IMR-90 (cell line): Measurements from ENCODE around the gene NAT8. TPM values are rescaled to one million over a fixed set of nuclear protein-coding genes. Genes with fewer than 3 reads are reported as not detected.

Source experiments
- ATAC-seq: fragments of 200-7000 bp; cut with Tn5 transposase; 2 replicates; pipeline ENCODE4 v1.9.1; 2020; ENCODE audit warnings: low read depth, mild to moderate bottlenecking, moderate library complexity
- BruUV-seq: library from RNA; stranded (reverse); fragments of 400-500 nt; replicated peaks from 2 replicates; lab custom pipeline; 2021; lab: Mats Ljungman, UMichigan
- CTCF ChIA-PET: fragments of 300-600 bp; formaldehyde crosslinking; extraction: SDS; loops from one replicate; lab custom pipeline; 2021; ENCODE audit warnings: antibody characterized with exemption; lab: Yijun Ruan, JAX
- POLR2A ChIA-PET: fragments of 300-600 bp; sonication (Branson Sonifier 250); formaldehyde crosslinking; loops from one replicate; lab custom pipeline; 2022; ENCODE audit warnings: antibody characterized with exemption; ENCODE audit not compliant: unreplicated experiment; lab: Charles Lee
- DNase-seq: peaks from one replicate; pipeline ENCODE4 v3.0.0; 2013
- H2AFZ ChIP-seq: replicated peaks from 2 replicates; pipeline ENCODE3; 2013; ENCODE audit warnings: low read length, mild to moderate bottlenecking; ENCODE audit not compliant: poor library complexity
- H2AK5ac ChIP-seq: 2 replicates; pipeline ENCODE4 v1.6.1; 2013; ENCODE audit warnings: low read depth, low read length, inconsistent platforms
- H2AK9ac ChIP-seq: replicated peaks from 2 replicates; pipeline ENCODE3; 2013; ENCODE audit warnings: mild to moderate bottlenecking, low read depth, low read length, moderate library complexity; ENCODE audit not compliant: poor library complexity
- H2BK120ac ChIP-seq: 2 replicates; pipeline ENCODE4 v1.6.1; 2013; ENCODE audit warnings: low read depth, low read length, inconsistent platforms
- H2BK15ac ChIP-seq: 3 replicates; pipeline ENCODE4 v1.6.1; 2013; ENCODE audit warnings: low read depth, low read length, inconsistent platforms
- H2BK20ac ChIP-seq: 2 replicates; pipeline ENCODE4 v1.6.1; 2013; ENCODE audit warnings: low read depth, mild to moderate bottlenecking, inconsistent platforms, low read length, moderate library complexity
- H2BK5ac ChIP-seq: 2 replicates; pipeline ENCODE4 v1.6.1; 2013; ENCODE audit warnings: mild to moderate bottlenecking, low read depth, low read length, inconsistent platforms; ENCODE audit not compliant: poor library complexity, severe bottlenecking
- H3K14ac ChIP-seq: replicated peaks from 2 replicates; pipeline ENCODE4 v1.6.1; 2013; ENCODE audit warnings: low read depth, low read length, inconsistent platforms
- H3K18ac ChIP-seq: 2 replicates; pipeline ENCODE4 v1.6.1; 2013; ENCODE audit warnings: low read depth, low read length, control low read depth
- H3K23ac ChIP-seq: 2 replicates; pipeline ENCODE4 v1.6.1; 2013; ENCODE audit warnings: low read depth, low read length, inconsistent platforms
- H3K27ac ChIP-seq: 2 replicates; pipeline ENCODE4 v1.5.1; 2013; ENCODE audit warnings: mild to moderate bottlenecking, control low read depth, low read length; ENCODE audit not compliant: insufficient read depth
- H3K27me3 ChIP-seq: 2 replicates; pipeline ENCODE4 v1.6.1; 2013; ENCODE audit warnings: low read length; ENCODE audit not compliant: control insufficient read depth, insufficient read depth
- H3K36me3 ChIP-seq: 2 replicates; pipeline ENCODE4 v1.6.1; 2013; ENCODE audit warnings: low read length, mixed read lengths; ENCODE audit not compliant: control insufficient read depth, insufficient read depth
- H3K4ac ChIP-seq: 2 replicates; pipeline ENCODE4 v1.6.1; 2013; ENCODE audit warnings: low read depth, low read length, inconsistent platforms
- H3K4me1 ChIP-seq: 2 replicates; pipeline ENCODE4 v1.6.1; 2013; ENCODE audit warnings: low read length, mixed read lengths; ENCODE audit not compliant: control insufficient read depth, insufficient read depth
- H3K4me2 ChIP-seq: 2 replicates; pipeline ENCODE4 v1.6.1; 2013; ENCODE audit warnings: low read depth, mild to moderate bottlenecking, control low read depth, low read length, moderate library complexity
- H3K4me3 ChIP-seq: 2 replicates; pipeline ENCODE4 v1.5.1; 2013; ENCODE audit warnings: low read depth, mild to moderate bottlenecking, control low read depth, low read length, moderate library complexity; ENCODE audit not compliant: insufficient read depth
- H3K56ac ChIP-seq: 2 replicates; pipeline ENCODE4 v1.6.1; 2013; ENCODE audit warnings: low read length, inconsistent platforms; ENCODE audit not compliant: insufficient read depth; ENCODE audit errors: extremely low read depth
- H3K79me1 ChIP-seq, 2 experiments: 2 replicates each; pipeline ENCODE4 v1.6.1; 2013; ENCODE audit warnings: low read length in 2 of 2, inconsistent platforms in 1 of 2, low read depth in 1 of 2
- H3K9ac ChIP-seq: 2 replicates; pipeline ENCODE4 v1.6.1; 2013; ENCODE audit warnings: low read depth, low read length, control low read depth
- H3K9me1 ChIP-seq: 2 replicates; pipeline ENCODE4 v1.6.1; 2013; ENCODE audit warnings: low read length, inconsistent platforms; ENCODE audit not compliant: insufficient read depth
- H3K9me3 ChIP-seq: 2 replicates; pipeline ENCODE4 v1.6.1; 2013; ENCODE audit warnings: low read length; ENCODE audit not compliant: control insufficient read depth, insufficient read depth
- H4K20me1 ChIP-seq: 2 replicates; pipeline ENCODE4 v1.6.1; 2013; ENCODE audit warnings: low read length, inconsistent platforms; ENCODE audit not compliant: insufficient read depth
- H4K5ac ChIP-seq: 2 replicates; pipeline ENCODE4 v1.6.1; 2013; ENCODE audit warnings: mild to moderate bottlenecking, low read depth, low read length, control low read depth
- H4K8ac ChIP-seq, 2 experiments: 2 replicates each; pipeline ENCODE4 v1.6.1; 2013; ENCODE audit warnings: low read depth in 2 of 2, low read length in 2 of 2, control low read depth in 1 of 2, inconsistent platforms in 1 of 2
- H4K91ac ChIP-seq: 2 replicates; pipeline ENCODE4 v1.6.1; 2013; ENCODE audit warnings: low read depth, low read length, inconsistent platforms; ENCODE audit not compliant: insufficient read depth
- SMC3 ChIP-seq: fragments of 150-350 bp; IDR thresholded peaks from 2 replicates; pipeline ENCODE4 v1.6.1; 2016; ENCODE audit warnings: low read depth, mild to moderate bottlenecking, antibody characterized with exemption, low read length, moderate library complexity
- WGBS, 2 experiments: methylation state at CpG; one replicate each; pipeline versions ENCODE4 v1.1.5 to v1.1.7; 2013; ENCODE audit warnings: missing lambda C conversion rate in 2 of 2; ENCODE audit not compliant: insufficient read length in 1 of 2; ENCODE audit errors: extremely low coverage in 2 of 2; 5-methylcytosine and 5-hydroxymethylcytosine counted together
- dilution Hi-C: fragments of 300-500 bp; cut with HindIII; formaldehyde crosslinking; loops from one replicate; pipeline ENCODE4 v1.14.3; 2018; ENCODE audit warnings: low sequenced_read_pairs; ENCODE audit not compliant: unreplicated experiment
- in situ Hi-C: fragments of 300-500 bp; cut with MboI; formaldehyde crosslinking; loops from 3 replicates; pipeline ENCODE4 v1.14.3; 2019; ENCODE audit warnings: low sequenced_read_pairs, inconsistent platforms, mixed read lengths
- intact Hi-C: fragments of 100-400 bp; cut with micrococcal nuclease; formaldehyde crosslinking; loops from 2 replicates; pipeline ENCODE4 v1.10.0; 2022
- polyA plus RNA-seq, 3 experiments: library from polyadenylated mRNA; depleted of rRNA; stranded (reverse); fragments of >200 nt; gene quantifications; 2 replicates each; pipeline ENCODE4 v1.2.3, GENCODE V29; 2012; ENCODE audit warnings: low replicate concordance in 1 of 3
- total RNA-seq: library from RNA; depleted of rRNA; stranded (reverse); fragments of >200 nt; gene quantifications from 2 replicates; pipeline ENCODE4 v1.2.3, GENCODE V29; 2012

The NAT8 gene
- total and polyA plus RNA-seq, 2 of the 4 experiments (the other 2 are of a cell fraction), result not detected

GRCh38 chr2:73594251-73594650, 48.0 kb downstream of the NAT8 start:
- H3K14ac ChIP-seq, result no peak overlapping the region
- no peak overlapping the region for H2AFZ ChIP-seq
- no peaks in the 10 kb centered on the region for H3K79me1 ChIP-seq
- no peak overlapping the region for H3K4me2 ChIP-seq
- no peak for DNase-seq
- no peak overlapping the region for H3K23ac ChIP-seq
- no peak overlapping the region for H4K8ac ChIP-seq
- H3K36me3 ChIP-seq, result no peaks in the 10 kb centered on the region
- no peaks in the 10 kb centered on the region; the same call in 1 of the 2 replicates for H3K9me1 ChIP-seq
- POLR2A ChIA-PET, result no interaction called here
- H3K4me1 ChIP-seq, result peaks cover 2% of the 10 kb centered on the region
- dilution Hi-C loops, result no loop called here
- no peak overlapping the region for H2BK5ac ChIP-seq
- WGBS, 2 experiments, result 100% methylated on average over 1 of the region's 2 CpGs; no CpG with 5 or more reads in 1 of the 2 experiments
- TF ChIP-seq SMC3, result no peak
- CTCF ChIA-PET, result no interaction called here
- no peak overlapping the region for H2BK20ac ChIP-seq
- no peak overlapping the region for H2BK120ac ChIP-seq
- H3K27ac ChIP-seq, result no peak overlapping the region
- H2BK15ac ChIP-seq, result no peak overlapping the region
- no peaks in the 10 kb centered on the region for H3K9me3 ChIP-seq
- intact Hi-C loops, result no loop called here
- no peaks in the 10 kb centered on the region for H3K27me3 ChIP-seq
- no peak overlapping the region for H2AK5ac ChIP-seq
- no peak overlapping the region for H4K91ac ChIP-seq
- H3K56ac ChIP-seq, result no peak overlapping the region
- no peak overlapping the region for H3K9ac ChIP-seq
- no peak overlapping the region for H3K18ac ChIP-seq
- peak; percentile 32 for ATAC-seq
- H4K5ac ChIP-seq, result no peak overlapping the region
- in situ Hi-C loops, result no loop called here
- H4K20me1 ChIP-seq, result no peaks in the 10 kb centered on the region
- no peak overlapping the region for H3K4me3 ChIP-seq
- no TSS peak for BruUV-seq
- no peak overlapping the region for H3K4ac ChIP-seq
- H2AK9ac ChIP-seq, result no peak overlapping the region
